Activated naive CD4-positive, alpha-beta T cell treated with Interleukin-2 at 50 U/mL for 16 hours (primary cell): ENCODE results near the gene NCAPD3.
A peak's percentile ranks its signal among the peaks of the same experiment; 100 is the strongest.

Experiments used
- DNase-seq: peaks from one replicate; pipeline ENCODE4 v3.0.0-alpha.2; 2020

NCAPD3 gene

GRCh38 chr11:134155456-134155855 lies 68.3 kb downstream of the NCAPD3 start:
- no peak for DNase-seq

- DNase-seq: no peak
Observed at GRCh38 chr11:134154441-134154840, 69.3 kb downstream of the NCAPD3 start.

GRCh38 chr11:134153147-134153905 lies 70.4 kb downstream of the NCAPD3 start:
- no peak for DNase-seq

- no peak for DNase-seq
Observed at GRCh38 chr11:134152696-134153095, 71.1 kb downstream of the NCAPD3 start.

GRCh38 chr11:134151083-134151747 lies 72.6 kb downstream of the NCAPD3 start:
- DNase-seq: no peak

GRCh38 chr11:134150195-134150903 lies 73.4 kb downstream of the NCAPD3 start:
- DNase-seq: no peak

GRCh38 chr11:134149371-134149770 lies 74.4 kb downstream of the NCAPD3 start:
- DNase-seq: no peak

GRCh38 chr11:134146598-134146997 lies 77.2 kb downstream of the NCAPD3 start:
- DNase-seq: no peak

- DNase-seq: no peak
Observed at GRCh38 chr11:134145715-134146114, 78.1 kb downstream of the NCAPD3 start.

- DNase-seq: no peak
Observed at GRCh38 chr11:134144744-134145143, 79.0 kb downstream of the NCAPD3 start.

- DNase-seq: no peak
Observed at GRCh38 chr11:134143801-134144200, 80.0 kb downstream of the NCAPD3 start.

- no peak for DNase-seq
Observed at GRCh38 chr11:134142536-134142935, 81.2 kb downstream of the NCAPD3 start.

- DNase-seq: no peak
Observed at GRCh38 chr11:134140961-134141490, 82.7 kb downstream of the NCAPD3 start.

GRCh38 chr11:134139873-134140331 lies 83.9 kb downstream of the NCAPD3 start:
- peak; percentile 36 for DNase-seq

- no peak for DNase-seq
Observed at GRCh38 chr11:134139303-134139872, 84.4 kb downstream of the NCAPD3 start.

- no peak for DNase-seq
Observed at GRCh38 chr11:134138376-134138775, 85.4 kb downstream of the NCAPD3 start.

GRCh38 chr11:134134167-134134566 lies 89.6 kb downstream of the NCAPD3 start:
- DNase-seq: no peak

- DNase-seq: no peak
Observed at GRCh38 chr11:134132808-134133207, 91.0 kb downstream of the NCAPD3 start.

- no peak for DNase-seq
Observed at GRCh38 chr11:134131628-134132244, 92.0 kb downstream of the NCAPD3 start.

- no peak for DNase-seq
Observed at GRCh38 chr11:134126217-134126822, 97.4 kb downstream of the NCAPD3 start.

- no peak for DNase-seq
Observed at GRCh38 chr11:134125507-134125906, 98.3 kb downstream of the NCAPD3 start.
